Measurements from ENCODE around the gene PKLR.
"Not testable (repeated sequence)": the region's sequence is repeated elsewhere in the genome, so short reads cannot be mapped to it uniquely, and the experiment has no call there.

The PKLR gene

GRCh38 chr1:155301342-155301841 is at the start of gene PKLR:
PKLR (minus strand) TSS chr1:155301438; CDS start chr1:155301395, 43 bp downstream.
- DNase-seq (ENCODE audit: extremely low read depth in 1 of 2, low read depth in 1 of 2) = no peak

- DNase-seq (ENCODE audit: extremely low read depth in 1 of 2, low read depth in 1 of 2) = no peak
Measured at GRCh38 chr1:155342842-155343241, 41.6 kb upstream of the PKLR start.

GRCh38 chr1:155339515-155340097 is 38.4 kb upstream of the PKLR start:
- no peak for DNase-seq (ENCODE audit: extremely low read depth in 1 of 2, low read depth in 1 of 2)

GRCh38 chr1:155334962-155335361 is 33.7 kb upstream of the PKLR start:
- DNase-seq (ENCODE audit: extremely low read depth in 1 of 2, low read depth in 1 of 2) = no peak

GRCh38 chr1:155329980-155330598 is 28.9 kb upstream of the PKLR start:
- DNase-seq (ENCODE audit: extremely low read depth in 1 of 2, low read depth in 1 of 2) = no peak

- DNase-seq (ENCODE audit: extremely low read depth in 1 of 2, low read depth in 1 of 2) = not testable (repeated sequence)
Measured at GRCh38 chr1:155328856-155329255, 27.6 kb upstream of the PKLR start.

- DNase-seq (ENCODE audit: extremely low read depth in 1 of 2, low read depth in 1 of 2) = no peak
Measured at GRCh38 chr1:155327981-155328380, 26.7 kb upstream of the PKLR start.

- DNase-seq (ENCODE audit: extremely low read depth in 1 of 2, low read depth in 1 of 2) = no peak
Measured at GRCh38 chr1:155326631-155327037, 25.4 kb upstream of the PKLR start.

- DNase-seq (ENCODE audit: extremely low read depth in 1 of 2, low read depth in 1 of 2) = no peak
Measured at GRCh38 chr1:155326020-155326526, 24.8 kb upstream of the PKLR start.

- DNase-seq (ENCODE audit: extremely low read depth in 1 of 2, low read depth in 1 of 2) = no peak
Measured at GRCh38 chr1:155325603-155325893, 24.3 kb upstream of the PKLR start.

GRCh38 chr1:155324717-155325602 is 23.7 kb upstream of the PKLR start:
- DNase-seq (ENCODE audit: extremely low read depth in 1 of 2, low read depth in 1 of 2) = no peak

GRCh38 chr1:155324037-155324716 is 22.9 kb upstream of the PKLR start:
- peak; percentile 68 to 77 for DNase-seq (ENCODE audit: extremely low read depth in 1 of 2, low read depth in 1 of 2)

GRCh38 chr1:155323729-155324036 is 22.4 kb upstream of the PKLR start:
- DNase-seq (ENCODE audit: extremely low read depth in 1 of 2, low read depth in 1 of 2) = peak; percentile 37 to 70

GRCh38 chr1:155322953-155323728 is 21.9 kb upstream of the PKLR start:
- peak; percentile 63 to 83 for DNase-seq (ENCODE audit: extremely low read depth in 1 of 2, low read depth in 1 of 2)

- no peak for DNase-seq (ENCODE audit: extremely low read depth in 1 of 2, low read depth in 1 of 2)
Measured at GRCh38 chr1:155322571-155322952, 21.3 kb upstream of the PKLR start.

GRCh38 chr1:155321639-155322503 is 20.6 kb upstream of the PKLR start:
- DNase-seq (ENCODE audit: extremely low read depth in 1 of 2, low read depth in 1 of 2) = no peak

- DNase-seq (ENCODE audit: extremely low read depth in 1 of 2, low read depth in 1 of 2) = peak; percentile 27 to 48
Measured at GRCh38 chr1:155320661-155321617, 19.7 kb upstream of the PKLR start, which contains the start of gene RUSC1. RUSC1 (plus strand) TSS chr1:155320894; CDS start chr1:155321774, 880 bp downstream.

- DNase-seq (ENCODE audit: extremely low read depth in 1 of 2, low read depth in 1 of 2) = no peak
Measured at GRCh38 chr1:155320252-155320651, 19.0 kb upstream of the PKLR start.
